TTC549 (cell line): ENCODE results near the gene STH.
A peak's percentile ranks its signal among the peaks of the same experiment; 100 is the strongest.

Experiments
- FAIRE-seq: peaks from 2 replicates; lab custom pipeline; 2012; peaks lifted over from hg19 to GRCh38; lab: Jason Lieb, UNC

The STH gene

GRCh38 chr17:46027976-46028325, 28.9 kb downstream of the STH start:
- FAIRE-seq: no peak

DNA sequence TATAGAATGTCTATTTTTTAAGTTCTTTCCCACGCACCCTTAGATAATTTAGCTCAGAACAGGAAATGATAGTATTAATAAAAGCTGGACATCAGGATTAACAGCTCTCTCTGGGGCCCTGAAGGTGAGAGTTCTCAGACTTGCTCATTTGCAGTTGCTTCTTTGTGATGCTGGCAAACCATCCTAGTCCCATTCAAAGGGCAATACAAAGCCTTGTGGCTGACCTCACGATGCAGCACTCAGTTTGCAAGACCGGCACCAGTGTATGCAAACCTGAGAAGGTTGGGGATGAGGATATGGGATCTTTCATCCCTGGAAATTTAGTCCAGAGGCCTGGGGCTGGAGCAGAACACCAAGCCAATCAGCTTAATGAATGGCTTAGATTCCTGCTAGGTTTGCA, 29.3 kb downstream of the STH start:
- no peak for FAIRE-seq

- FAIRE-seq: no peak
Observed at GRCh38 chr17:46028981-46029565, 30.0 kb downstream of the STH start.

GRCh38 chr17:46029627-46030026, 30.6 kb downstream of the STH start:
- no peak for FAIRE-seq

DNA sequence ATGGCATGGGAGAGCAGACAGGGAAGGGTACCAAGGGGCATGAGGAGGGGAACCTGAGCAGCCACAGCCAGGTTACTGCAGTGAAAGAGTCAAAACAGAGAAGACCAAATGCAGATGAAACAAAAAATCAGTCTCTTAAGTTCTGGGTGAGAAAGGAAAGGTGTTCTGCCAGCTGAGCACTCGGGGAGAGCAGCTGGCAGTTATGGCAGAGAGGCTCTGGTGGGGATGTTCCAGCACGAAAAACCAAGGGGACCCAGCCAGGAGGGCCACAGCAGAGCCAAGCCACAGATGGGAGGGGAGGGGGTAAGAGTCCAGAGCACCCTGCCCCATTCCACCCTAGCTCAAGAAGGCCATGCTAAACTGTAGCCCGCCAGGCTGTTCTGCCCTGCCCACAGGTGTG, 31.7 kb downstream of the STH start:
- no peak for FAIRE-seq

DNA sequence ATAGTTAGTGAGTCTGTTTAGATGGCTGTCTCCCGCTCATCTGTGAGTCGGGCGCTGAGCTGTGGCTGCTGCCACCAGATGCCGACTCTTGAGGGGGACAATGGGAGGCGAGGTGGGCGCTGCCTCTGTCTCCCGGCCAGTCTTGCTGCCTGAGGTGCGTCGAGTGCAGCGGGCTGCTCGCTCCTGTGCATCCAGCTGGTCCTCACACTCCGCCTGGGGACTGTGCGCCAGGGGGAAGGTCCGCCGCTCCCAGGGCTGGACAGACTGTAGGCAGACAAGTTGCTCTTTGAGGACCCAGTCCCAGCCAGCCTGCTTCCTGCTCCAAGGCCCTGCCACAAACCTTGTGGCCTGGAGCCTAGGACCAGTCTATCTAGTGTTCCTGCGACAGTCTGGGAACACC, 32.4 kb downstream of the STH start:
- no peak for FAIRE-seq

- no peak for FAIRE-seq
Observed at GRCh38 chr17:46031920-46032319, 32.9 kb downstream of the STH start.

DNA sequence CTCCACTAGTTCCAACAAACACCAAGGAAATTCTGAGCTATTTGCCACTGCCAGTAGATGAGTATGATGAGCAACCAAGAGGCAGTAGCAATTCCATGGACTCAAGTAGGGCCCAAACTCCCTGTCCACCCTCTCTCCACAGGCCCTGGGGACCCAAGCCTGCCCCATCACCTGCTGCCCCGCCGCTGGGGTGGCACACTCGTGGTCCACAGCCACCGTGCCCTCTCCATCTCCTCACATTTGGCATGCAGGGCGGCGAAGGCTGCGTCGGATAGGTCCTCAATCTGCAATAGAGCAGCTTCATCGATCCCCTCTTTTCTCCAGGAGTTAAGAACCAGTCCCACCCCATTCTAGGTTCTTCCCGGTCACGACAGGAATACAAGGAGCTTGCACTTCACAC, 33.9 kb downstream of the STH start:
- no peak for FAIRE-seq

DNA sequence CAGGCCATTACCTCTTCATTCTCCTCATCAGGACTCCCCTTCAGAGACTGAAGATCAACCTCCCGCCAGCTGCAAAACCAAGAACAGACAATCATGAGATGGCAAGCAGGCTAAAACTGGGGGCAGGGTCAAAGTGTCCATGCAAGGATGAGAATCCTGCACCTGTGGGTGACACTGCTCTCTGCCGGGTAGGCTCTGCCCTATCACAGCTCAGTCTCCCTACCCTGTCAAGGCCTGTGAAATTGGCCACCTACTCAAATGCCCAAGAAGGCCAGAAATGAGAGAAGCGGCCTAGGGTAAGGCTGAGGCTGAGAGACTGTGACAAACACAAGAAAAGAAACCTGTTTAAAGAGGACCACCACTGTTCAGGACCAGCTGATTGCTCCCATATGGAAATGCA, 34.3 kb downstream of the STH start:
- FAIRE-seq: no peak

GRCh38 chr17:46035112-46035818, 36.2 kb downstream of the STH start:
- no peak for FAIRE-seq

DNA sequence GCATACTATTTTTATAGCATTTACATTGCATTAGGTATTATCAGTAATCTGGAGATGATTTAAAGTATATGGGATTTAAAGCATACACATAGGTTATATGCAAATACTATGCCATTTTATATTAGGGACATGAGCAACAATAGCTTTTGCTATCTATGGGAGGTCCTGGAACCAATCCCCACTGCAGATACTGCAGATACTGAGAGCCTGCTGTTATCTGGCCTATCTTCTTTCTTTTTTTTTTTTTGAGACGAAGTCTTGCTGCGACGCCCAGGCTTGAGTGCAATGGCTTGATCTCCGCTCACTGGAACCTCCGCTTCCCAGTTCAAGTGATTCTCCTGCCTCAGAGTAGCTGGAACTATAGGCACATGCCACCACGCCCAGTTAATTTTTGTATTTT, 37.4 kb downstream of the STH start:
- FAIRE-seq: no peak

DNA sequence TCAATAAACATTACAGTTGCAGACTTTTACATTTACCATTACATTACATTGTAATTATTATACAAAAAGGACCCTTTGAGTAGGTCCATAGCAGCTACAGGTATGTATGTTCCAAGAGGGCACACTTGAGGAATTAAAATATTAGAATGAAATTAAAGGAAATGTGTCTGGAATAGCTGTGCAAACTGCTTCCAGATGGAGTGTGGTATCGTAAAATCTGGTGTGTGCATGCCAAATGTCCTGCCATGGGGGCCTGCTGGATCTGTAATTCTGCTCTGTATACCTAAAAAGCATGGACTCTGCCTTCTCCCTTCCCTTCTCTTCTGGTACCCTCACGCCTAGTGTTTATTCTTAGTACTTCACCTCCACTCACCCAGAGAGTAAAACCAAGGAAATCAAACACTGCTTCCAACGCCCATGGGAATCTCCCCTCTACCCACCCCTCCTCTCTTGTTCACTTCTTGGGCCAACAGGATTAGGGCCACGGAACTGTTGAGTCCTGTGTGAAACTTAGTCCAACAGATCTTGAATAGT, 38.7 kb downstream of the STH start:
- no peak for FAIRE-seq

DNA sequence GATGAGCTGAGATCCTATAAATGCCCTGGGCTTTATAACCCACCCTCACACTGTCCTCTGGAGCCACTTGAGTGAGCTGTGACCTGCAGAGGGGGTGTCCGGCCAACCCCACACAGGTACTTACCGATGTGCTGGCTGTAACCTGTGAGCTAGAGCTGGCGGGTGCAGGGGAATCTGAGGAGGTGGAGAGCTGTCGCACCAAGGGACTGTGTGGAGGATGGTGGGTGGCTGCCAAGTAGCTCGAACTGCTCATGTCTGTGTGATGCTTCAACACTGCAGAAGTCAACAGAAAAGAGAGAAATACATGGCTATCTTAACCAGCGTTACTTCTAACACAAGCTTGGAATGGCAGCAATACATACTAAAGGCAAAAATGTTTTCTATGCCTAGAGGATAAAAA, 39.4 kb downstream of the STH start:
- FAIRE-seq: no peak

- no peak for FAIRE-seq
Observed at GRCh38 chr17:46038937-46039336, 39.9 kb downstream of the STH start.

DNA sequence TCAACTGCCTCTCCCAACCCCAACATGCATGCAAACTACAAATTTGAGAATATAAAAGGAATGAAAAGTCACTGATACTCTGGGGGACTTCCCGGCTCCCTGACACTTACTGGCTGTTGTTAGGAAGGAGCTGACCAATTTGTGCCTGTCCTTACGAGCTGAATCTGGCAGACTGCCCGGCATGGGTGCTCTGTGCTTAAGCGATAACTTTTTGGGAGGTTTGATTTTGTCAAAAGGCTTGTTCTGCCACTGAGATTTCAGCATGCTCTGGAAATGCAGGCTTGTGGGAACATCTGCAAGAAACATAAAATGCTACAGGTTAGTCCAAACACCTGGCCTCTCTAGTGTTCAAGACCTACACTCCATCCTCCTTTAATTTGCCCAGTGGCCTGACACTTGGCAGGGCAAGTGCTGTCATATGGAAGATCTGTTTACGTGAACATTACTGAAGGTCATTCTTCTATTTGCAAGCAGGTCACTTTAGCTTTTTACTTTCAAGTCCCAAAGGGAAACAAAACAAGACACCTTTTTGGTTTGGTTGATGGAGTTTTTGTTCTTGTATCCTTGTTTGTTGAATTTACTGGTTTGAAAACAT, 40.6 kb downstream of the STH start:
- FAIRE-seq: no peak

DNA sequence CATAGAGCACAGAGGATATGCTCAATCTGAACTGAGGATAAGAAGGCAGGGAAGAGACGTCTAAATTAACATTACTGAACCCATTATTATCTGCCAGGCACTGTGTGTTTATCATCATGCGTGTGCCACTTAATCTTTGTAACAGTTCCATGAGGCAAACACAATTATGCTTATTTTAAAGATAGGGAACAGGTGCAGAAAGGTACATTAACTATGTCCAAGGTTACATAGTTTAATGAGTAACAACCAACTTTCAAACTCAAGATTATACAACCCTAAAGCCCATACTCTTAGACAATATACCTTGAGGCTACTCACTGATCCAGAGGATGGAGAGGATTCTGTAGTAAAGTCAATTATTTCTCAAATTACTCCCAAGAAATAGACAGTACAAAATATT, 43.2 kb downstream of the STH start:
- FAIRE-seq: no peak

DNA sequence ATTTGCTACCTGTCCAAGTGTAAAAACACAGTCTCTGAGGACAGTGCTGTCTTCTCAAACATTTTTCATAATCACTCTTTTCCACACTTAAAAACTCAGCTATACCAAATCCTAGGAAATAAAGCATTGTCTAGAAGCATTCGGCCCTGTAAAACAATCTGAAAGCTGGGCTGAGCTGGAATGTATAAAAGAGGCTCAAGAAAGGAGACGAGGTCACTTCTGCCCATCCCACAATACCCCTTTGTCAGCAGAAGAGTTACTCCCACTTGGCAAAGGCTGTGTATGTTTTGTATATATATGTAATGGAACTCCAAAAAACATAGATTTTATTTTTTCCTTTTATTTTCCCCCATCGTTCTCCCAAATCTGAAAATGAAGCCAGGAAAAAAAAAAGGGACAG, 43.9 kb downstream of the STH start:
- FAIRE-seq: no peak

DNA sequence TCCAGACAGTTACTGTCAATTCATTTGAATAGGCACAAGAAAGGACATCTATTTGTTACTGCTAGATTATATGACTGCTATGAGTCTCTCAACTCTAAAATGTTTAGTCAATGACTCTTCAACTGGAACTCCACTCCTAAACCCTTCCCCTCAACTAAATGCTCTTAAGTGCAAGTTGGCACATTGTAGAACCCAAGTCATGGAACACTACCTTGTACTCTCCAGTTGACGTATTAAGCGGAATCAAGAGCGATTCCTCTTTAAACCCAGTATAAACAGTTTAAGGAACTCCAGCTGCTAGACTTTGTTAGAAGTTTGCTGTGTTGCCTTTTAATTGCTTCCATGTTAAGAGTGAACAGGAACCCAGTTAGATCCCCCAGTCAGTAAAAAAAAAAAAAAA, 44.6 kb downstream of the STH start:
- FAIRE-seq: no peak

- FAIRE-seq: peak; percentile 43
Observed at GRCh38 chr17:46044286-46044928, 45.4 kb downstream of the STH start.

DNA sequence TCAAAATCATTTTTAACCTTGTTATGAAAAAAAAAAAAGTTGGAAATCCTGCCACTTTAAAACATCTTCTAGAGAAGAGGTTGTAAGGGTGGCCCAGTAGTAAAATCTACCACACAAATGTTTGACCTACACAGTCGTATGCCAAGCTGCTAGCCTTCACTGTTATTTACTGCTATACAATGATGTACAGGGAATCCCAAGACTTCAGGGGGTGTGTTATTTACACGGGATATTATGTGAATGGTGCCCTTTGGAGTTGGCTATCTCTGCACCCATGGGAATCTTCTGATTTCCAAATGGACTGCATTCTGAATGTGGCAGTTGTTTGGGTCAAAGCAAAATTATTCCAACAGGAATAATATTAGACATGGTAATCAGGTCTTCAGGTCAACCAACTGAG, 45.9 kb downstream of the STH start:
- FAIRE-seq: no peak

DNA sequence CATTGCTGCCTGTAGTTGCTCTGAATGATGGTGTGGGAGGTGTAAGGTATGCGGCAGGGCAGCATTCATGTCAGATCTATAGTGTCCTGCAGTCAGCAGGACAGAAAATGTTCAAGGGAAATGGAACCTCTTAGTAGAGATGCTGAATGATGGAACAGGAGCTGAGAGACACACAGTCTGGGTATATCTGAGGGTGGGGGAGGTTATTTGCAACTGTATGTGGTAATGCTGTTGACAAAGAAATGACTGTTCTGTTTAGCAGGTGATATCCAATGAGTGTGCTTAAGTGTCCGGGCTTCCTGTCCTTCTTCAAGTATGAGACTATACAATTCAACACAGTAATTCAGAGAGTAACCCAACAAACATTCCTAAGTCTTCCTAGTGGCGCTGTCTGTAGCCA, 46.6 kb downstream of the STH start:
- no peak for FAIRE-seq

DNA sequence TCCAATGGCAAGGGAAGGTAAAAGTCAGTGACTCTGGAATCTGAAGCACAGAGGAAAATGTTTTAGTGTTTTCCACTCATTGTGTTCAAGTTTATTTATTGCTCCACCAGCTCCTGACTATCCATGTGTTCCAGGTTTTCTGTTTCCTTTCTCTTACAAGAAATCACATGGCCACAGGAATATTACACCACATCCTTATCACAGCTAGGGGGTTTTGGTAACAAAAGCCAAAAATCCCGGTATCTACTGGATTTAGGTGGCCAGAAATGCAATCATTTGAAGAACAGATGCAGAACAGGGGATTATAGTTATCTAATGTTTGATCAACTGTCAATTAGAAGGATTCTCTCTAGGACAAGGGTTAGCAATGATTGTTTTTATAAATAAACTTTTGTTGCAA, 47.9 kb downstream of the STH start:
- no peak for FAIRE-seq

- FAIRE-seq: no peak
Observed at GRCh38 chr17:46047398-46047797, 48.3 kb downstream of the STH start.

GRCh38 chr17:46047856-46048255, 48.8 kb downstream of the STH start:
- FAIRE-seq: no peak
